HG03520 (cell line): ENCODE measurements around the gene C19orf12.

ENCODE experiments used
- ATAC-seq: cut with Tn5 transposase; IDR thresholded peaks from one replicate; pipeline ENCODE4 v1.9.1; 2021; ENCODE audit warnings: mild to moderate bottlenecking, moderate library complexity; ENCODE audit not compliant: unreplicated experiment

C19orf12 gene

DNA sequence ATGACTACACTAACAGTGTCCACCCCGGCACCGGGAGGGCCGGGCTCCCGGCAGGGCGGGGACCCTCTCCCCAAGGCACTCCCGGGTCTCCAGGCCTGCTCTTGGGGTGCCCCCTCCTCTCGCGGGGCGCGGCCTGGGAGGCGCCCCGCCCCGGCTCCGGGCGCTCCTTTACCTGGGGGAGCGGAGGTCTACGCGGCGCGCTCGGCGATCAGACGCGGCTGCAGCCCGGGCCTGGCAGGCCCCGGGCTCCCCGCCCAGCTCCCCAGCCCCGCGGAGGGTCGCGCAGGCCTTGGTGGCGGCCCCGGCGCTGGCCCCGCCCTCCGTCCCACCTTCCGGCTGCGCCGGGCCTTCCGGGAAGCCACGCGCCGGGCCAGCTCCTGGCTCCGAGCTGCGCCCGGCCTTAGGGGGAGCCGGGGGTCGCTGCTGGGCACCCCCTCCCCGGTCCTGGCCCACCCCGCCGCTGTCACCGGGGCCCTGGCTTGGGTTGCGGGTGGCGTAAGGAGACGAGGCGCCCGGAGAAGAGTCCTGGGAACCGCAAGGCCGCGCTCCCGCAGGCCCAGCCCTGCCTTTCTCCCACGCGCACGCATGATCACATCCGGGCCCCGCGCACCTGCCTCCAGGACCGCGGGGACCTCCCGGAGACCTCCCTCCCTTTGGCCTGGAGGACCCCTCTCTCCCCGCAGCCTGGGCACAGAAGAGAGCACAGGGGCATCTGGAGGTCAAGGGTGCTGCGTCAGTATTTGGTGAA lies at the start of gene C19orf12:
Gene C19orf12 (minus strand): TSS at position 309 of the 748 bp plus-strand sequence. CDS start 6,848 bp downstream, outside the sequence.
- peak; percentile 63 for ATAC-seq

DNA sequence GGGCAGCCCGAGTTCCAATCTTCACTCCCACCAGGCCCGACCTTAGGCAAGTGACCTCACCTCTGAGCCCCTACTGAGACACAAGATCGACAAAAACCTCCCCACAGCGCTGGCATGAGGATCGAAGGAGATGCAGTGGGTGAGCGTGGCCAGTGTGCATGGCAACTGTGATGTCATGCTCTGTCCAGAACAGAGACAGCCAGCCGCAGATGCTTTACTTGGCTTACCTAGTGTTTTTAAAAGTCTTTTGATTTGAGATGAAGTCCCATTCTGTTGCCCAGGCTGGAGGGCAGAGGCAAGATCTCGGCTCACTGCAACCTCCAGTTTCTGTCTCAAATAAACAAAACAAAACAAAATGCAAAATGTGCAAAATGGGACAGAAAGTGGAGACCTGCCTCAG lies 49.3 kb upstream of the C19orf12 start:
- no peak for ATAC-seq

DNA sequence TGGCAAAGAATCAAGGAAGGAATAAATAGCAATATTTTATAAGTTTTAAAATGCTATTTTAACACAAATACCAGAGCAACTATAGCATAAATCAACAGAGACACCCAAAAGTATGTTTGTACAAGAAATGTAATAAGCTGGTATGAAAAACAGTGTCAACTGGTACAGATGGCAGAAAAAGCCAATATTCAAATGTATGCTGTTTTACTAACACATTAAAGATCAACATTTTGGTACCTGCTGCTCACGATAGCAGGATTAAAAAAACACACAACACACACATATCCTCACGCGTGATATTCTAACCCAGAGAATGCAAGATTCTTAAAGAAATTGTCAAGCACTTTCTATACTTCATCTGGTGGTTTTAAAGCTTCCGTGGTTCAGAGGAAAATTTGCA lies 48.1 kb upstream of the C19orf12 start:
- ATAC-seq = no peak

DNA sequence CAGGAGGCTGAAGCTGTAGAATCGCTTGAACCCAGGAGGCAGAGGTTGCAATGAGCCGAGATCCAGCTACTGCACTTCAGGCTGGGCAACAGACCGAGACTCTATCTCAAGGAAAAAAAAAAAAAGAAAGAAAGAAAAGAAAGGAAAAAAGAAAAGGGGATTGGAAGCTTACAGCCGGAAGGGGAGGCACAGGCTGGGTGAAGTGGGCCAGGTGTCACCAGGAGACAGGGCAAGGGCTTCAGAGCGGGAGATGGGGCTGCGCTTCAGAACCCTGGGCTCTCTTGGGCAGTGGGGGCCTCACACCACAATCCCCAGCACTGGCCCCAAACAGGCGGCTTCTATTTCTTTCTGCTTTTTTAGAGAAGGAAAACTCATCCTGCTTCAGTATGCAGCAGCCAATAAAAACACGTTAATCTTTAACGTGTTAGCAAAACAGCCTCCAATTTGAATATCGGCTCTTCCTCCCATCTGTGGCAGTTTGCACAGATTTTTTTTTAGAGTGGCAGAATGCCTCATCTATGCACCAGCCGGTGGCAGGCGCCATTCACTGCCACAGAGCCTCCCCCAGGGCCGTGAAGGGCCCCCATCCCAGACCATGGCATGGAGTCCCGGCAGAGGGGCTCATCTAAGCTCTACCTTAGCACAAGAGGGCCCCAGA lies 46.6 kb upstream of the C19orf12 start:
- no peak for ATAC-seq

DNA sequence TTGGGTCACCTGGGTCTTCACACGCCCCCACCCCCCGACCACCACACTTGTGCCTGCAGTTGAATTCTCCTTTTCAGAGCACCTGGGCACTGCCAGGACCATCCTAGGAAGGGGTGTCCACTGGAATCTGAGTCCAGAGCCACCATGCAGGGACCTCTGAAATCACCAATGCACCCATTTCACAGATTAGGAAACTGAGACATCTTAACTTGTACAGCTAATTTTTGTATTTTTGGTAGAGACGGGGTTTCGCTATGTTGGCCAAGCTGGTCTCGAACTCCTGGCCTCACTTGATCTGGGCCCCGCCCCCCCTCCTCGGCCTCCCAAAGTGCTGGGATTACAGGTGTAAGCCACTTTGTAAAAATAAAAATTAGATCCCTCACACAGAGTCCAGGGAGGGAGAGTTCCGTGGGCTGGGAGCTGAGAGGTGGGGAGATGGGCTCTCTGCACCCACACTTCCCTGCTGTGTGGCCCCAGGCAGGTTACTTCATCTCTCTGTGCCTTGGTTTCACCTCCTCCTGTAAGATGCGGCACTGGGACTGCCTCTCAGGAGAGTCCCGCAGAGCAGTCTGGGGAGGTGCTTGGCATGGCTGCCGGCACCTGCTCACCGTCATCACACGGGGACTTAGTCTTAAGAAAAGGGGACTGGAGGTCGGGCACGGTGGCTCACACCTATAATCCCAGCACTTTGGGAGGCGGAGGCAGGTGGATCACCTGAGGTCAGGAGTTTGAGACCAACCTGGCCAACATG lies 45.9 kb upstream of the C19orf12 start:
- ATAC-seq = no peak

DNA sequence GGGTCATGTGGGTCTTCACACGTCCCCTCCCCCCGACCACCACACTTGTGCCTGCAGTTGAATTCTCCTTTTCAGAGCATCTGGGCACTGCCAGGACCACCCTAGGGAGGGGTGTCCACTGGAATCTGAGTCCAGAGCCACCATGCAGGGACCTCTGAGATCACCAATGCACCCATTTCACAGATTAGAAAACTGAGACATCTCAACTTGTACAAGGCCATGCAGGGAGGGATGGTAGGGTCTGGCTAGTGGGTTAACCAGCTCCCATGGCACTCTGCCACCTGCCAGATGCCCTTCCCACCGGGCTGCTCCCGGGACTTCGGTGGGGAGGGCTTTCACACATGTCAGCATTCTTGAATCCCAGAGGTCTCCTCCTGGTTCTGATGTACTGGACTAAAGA lies 44.3 kb upstream of the C19orf12 start:
- ATAC-seq = no peak

DNA sequence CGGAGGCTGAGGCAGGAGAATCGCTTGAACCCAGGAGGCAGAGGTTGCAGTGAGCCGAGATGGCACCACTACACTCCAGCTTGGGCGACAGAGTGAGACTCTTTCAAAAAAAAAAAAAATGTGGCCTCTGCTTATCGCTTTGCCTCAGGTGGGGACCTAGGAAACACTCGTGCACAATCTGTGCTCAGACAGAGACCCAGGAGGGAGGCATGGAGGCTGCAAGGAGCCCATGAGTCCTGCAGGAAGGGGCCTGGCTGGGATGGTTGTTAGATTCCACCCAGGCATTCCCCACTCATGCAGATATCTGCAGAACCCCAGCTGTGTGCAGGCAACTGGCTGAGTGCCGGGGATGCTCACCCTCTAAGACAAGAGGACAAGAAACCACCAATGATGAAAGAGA lies 43.8 kb upstream of the C19orf12 start:
- no peak for ATAC-seq

DNA sequence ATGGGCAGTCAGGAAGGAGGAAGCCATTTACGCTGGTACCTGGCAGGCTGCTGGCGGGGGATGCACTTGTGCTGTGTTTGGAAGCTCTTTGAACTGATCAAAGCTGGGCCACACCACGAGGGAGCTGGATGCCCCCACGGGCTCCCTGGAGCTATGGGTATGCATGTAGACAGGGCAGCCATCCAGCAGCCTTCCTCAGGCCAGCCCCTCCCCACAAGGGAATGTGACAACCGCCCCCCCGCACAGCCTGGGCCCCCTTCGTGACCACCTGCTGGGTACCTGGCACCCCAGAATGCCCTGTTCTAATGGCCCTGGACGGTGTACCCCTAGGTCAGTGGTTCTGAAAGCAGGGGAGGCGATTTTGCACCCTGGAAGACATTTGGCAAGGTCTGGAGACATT lies 42.5 kb upstream of the C19orf12 start:
- no peak for ATAC-seq

DNA sequence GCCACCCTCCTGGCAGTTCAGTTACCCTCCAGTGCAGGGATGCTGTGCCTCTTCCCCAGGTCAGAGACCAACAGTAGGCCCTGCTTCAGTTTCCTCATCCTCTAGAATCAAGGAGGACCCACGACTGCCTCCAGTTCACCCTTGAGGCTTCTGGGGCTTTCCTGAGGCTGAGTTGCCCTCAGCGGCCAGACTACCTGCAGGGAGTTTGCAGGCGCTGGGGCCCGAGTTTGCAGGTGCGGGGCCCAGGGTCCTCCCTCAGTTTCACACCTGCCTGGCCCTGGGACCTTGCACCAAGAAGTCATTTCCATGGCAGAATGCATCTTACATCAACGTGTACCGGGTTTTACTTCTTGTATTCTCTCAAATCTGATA lies 38.9 kb upstream of the C19orf12 start:
- ATAC-seq = no peak

DNA sequence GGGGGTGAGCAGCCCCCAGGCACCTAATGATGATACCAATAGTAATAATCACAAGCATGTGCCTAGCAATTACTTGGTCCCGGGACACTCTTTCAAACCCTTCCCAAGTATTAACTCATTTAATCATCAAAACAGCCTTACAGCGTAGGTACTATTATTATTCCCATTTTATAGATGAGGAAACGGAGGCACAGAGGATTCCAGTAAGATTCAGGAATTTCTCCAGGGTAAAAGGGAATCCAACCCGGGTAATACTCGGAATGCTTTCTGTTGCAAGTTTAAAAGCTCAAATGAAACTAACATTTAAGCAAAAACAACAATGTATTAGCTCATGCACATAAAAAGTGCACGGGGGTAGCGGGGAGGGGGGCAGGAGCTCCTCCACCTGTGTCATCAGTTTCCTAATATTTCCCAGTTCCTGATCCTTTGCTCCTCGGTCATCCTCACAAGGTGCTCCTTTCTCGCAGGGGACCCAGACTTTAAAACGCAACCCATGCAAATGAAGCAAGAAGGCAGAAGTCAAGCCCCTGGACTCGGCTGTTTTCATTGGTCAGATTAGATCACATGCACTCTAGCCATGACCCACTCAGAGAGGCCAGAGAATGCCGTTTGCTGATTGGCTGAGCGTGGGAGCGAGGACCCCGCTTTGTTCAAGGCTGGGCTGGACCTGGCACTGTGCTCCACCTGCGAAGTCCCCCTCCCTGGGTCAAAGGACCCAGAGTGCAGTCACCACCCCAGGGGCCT lies 38.3 kb upstream of the C19orf12 start:
- no peak for ATAC-seq

DNA sequence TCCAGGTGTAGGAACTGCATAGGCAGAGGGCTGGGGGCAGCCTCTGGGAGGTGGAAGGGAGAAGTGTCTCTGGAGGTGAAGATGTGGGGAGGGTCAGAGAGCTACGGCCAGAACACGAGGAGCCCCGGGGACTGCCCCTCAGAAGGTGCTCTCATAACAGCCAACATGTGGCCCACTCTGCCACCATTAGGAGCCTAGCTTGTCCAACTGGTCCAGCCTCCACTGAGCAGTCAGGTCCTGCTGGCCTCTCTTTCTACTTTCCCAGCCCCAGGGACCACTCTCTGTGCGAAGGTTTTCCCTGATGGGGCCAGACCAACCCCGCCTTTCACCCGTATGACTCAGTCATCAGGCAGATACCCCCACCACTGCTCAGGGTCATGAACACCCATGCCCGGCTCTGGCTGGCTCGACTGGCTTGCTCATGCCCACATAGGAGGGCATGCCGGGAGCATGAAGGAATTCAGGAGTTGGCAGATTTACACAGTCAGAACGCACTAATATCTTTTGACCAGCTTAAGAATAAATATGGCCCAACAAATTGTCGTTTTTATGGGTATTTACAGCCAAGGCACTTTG lies 37.5 kb upstream of the C19orf12 start:
- no peak for ATAC-seq

DNA sequence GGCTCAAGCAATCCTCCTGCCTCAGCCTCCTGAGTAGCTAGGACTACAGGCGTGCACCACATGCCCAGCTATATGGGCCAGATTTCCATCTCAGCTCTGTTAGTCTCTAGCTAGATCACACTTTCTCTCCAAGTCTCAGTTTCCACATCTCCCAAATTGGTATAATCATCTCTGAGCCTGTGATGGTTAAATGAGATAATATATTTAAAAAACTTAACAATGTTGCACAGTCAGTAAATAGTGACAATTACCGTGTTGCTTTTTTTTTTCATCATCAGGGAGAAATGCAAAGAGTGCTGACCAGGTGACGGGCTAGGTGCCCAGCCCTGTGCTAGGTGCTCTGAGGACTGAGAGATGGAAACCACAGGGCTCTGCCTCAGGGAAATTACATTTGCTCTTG lies 36.9 kb upstream of the C19orf12 start:
- ATAC-seq = no peak

DNA sequence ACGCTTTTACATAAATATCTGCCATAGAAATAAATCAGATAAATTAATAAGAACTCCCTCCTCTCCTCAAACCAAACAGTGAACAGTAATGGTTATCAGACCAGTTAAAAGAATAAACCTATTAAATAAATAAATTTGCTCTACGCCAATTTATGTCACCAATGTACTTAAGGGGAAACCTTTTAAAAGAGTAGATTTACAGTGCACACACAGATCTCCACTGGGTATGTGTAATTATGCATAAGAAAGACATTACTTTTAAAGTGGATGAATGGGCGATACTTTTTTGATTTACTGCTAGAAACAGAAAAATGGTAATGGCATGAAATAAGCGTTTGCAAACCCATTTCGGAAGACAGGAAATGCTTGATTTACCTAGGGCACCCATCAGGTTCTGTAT lies 34.9 kb upstream of the C19orf12 start:
- no peak for ATAC-seq

DNA sequence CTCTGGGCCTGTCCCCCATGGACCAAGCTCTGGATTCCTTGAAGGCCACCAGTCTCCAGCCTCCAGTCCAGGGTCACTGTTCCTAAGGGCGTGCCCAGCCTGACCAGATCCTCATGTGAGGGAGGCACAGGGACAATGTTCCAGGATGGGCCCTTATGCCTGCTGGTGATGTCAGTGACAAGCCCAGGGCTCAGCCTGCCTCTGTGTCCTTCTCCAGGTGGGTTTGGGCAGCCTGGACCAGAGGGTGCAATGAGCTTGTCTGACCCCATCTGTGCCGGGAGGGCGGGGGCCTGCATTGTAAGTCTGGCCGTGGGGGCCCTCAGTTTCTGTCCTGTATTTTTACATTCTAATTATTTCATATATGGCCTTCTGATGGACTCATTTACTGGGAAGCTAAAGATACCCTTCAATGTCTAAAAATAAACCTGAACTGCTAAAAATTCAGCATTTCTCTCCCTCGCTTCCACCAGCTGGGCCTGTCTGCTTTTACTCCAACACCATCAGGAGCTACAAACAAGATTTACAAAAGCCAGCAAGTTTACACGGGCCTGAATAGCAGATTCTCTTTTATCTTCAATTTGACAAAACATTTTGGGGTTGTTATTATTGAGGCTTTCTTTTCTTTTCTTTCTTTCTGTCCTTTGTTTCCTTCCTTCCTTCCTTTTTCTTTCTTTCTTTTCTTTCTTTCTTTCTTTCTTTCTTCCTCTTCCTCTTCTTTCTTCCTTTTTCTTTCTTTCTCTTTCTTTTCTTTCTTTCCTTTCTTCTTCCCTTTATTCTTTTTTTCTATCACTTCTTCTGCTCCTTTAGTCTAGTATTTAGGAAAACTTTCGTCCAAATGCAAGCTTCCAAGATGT lies 34.2 kb upstream of the C19orf12 start:
- no peak for ATAC-seq

DNA sequence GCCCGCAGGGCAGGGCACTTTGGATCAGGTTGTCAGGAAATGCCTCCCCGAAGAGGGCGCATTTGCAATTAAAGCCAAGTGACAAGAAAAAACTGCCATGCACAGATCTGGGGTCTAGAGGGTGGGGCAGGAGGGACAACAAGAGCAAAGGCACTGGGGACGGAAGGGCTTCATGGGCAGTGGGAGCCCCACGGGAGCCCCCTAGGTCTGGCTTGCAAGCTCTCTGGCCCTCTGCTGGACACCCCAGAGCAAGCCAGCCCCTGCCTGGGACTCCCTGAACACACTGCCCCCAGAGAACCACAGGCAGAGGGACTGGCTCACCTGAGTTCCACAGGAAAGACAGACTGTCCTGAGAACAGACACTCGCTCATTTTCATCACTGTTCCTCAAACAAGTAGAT lies 30.2 kb upstream of the C19orf12 start:
- ATAC-seq = no peak

DNA sequence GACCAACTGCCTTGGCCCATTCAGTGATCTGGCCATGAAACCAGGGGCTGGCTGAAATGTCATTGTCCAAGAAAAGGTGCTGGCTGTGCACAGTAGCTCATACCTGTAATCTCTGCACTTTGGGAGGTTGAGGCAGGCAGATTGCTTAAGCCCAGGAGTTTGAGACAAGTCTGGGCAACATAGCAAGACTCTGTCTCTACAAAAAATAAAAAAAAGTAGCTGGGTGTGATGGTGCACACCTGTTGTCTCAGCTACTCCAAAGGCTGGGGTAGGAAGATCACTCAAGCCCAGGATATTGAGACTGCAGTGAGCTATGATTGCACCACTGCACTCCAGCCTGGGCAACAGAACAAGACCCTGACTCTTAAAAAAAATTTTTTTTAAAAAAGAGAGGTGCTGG lies 28.6 kb upstream of the C19orf12 start:
- no peak for ATAC-seq

DNA sequence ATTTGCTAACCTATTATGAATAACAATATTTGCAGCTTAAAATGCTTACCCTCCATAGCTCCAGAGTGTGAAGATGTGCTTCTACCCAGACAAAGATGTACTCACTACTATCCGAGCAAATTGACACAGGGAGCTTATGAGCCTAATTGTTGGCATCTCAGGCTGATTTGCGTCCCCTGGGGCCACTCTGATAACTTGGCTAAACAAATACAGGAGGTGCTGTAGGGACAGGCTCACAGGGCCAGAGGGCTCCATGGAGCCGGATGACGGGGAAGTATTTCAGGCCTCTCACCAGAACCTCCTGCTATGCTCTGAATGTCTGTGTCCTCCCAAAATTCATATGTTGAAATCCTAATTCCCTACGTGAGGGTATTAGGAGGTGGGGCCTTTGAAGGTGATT lies 26.7 kb upstream of the C19orf12 start:
- ATAC-seq = no peak

DNA sequence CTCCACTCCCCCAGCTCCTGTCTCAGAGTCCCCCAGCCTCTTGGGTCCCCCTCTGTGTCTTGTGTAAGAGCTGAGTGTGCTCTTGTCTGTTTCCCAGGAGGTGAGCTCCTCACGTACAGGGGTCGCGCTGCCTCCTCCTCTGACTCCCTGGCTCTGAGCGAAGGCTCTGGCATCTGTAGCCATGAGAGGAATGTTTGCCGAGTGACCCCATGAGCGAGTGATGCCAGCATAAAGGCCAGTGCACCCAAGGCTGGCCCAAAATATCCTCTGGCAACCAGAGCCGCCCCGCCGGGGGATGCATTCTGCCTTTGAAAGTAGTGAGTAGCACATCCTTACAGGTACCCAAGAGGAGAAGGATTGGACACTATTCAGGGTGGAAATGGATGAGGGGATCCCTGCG lies 26.2 kb upstream of the C19orf12 start:
- ATAC-seq = no peak

DNA sequence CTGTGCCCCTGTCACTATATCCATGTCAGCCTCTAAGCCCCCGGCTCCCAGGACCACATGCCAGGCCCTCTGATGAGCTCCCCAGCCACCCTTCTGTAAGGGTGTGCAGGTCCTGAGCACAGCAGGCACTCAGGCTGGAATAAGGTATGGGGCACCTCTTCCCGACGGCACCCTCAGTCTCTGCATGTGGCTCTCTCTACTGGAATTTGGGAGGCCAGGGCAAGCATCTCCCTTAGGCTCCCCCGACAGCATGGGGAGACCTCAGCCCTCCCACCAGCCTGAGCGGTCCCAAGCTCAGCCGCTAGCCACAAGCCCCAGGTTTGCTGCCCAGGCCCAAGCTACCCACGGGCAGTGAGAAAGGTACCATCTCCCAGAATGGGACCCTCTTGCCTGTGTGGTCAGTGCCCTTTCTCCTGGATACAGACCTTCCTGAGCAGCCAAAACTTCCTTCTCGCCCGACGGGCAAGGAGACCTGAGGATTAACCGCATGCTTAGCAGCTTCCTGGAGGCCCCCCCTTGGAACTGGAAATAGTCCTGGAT lies 22.5 kb upstream of the C19orf12 start:
- ATAC-seq = no peak

DNA sequence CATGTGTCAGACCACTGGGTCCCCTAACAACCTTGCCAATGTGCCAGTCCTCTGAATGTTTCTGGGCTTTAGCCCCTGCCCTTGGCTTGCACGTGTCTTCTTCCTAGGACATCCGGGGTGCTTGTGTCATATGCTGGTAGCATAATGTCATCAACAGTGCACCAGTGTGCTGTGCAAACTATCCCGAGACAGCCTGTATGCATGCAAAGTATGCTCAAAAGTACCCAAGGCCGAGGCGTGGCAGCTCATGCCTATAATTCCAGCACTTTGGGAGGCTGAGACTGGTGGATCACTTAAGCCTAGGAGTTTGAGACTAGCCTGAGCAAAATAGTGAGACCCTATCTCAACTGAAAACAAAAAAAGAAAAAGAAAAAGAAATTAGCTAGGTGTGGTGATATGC lies 20.8 kb upstream of the C19orf12 start:
- ATAC-seq = no peak
